ENCODE measurements around the gene KIFC1. TPM values are rescaled to one million over a fixed set of nuclear protein-coding genes. Genes with fewer than 3 reads are reported as not detected.
A peak's percentile ranks its signal among the peaks of the same experiment; 100 is the strongest.

Gene KIFC1
- total RNA-seq, 2 experiments from 2014 or later, result 1.2 to 1.6 TPM

GRCh38 chr6:33383427-33384185 lies 8.0 kb upstream of the KIFC1 start:
- no peaks in the 10 kb centered on the region for H3K27me3 ChIP-seq (ENCODE audit: control insufficient read depth in 1 of 2, insufficient read depth in 2 of 2, low read length in 2 of 2)
- Mint-ChIP-seq H3K4me3 (no peak overlapping the region), H3K9me3 (no peaks in the 10 kb centered on the region), H3K4me1 (ENCODE audit: low read depth) (no peaks in the 10 kb centered on the region), H3K27ac (no peak overlapping the region), H3K27me3 (no peaks in the 10 kb centered on the region), H3K36me3 (ENCODE audit: low read depth) (no peaks in the 10 kb centered on the region)
- H3K36me3 ChIP-seq (ENCODE audit: insufficient read depth, low read length), result no peaks in the 10 kb centered on the region
- H3K9me3 ChIP-seq (ENCODE audit: control insufficient read depth in 1 of 2, insufficient read depth in 1 of 2, low read length in 2 of 2), result no peaks in the 10 kb centered on the region
- no peak overlapping the region for H3K27ac ChIP-seq (ENCODE audit: low read depth in 1 of 2, low read length in 2 of 2)
- no peak for ATAC-seq (ENCODE audit: poor library complexity)
- no peak overlapping the region for H3K4me3 ChIP-seq (ENCODE audit: low read length)
- ChIA-PET POLR2A (no interaction called here), CTCF (interaction anchor here (0.7 kb wide), 1 partner anchor 56 kb away, joined by 4 read pairs; no protein-coding TSS in a partner anchor)
- H3K4me1 ChIP-seq (ENCODE audit: insufficient read depth, low read length), result no peaks in the 10 kb centered on the region
- intact Hi-C loops (cut with DNase I, micrococcal nuclease), result no loop called here
- no peak for DNase-seq
- no peak for TF ChIP-seq CTCF (IDR thresholded peaks at IDR 0.05)

GRCh38 chr6:33384581-33385020 lies 7.0 kb upstream of the KIFC1 start:
- no peak for ATAC-seq (ENCODE audit: poor library complexity)
- H3K27ac Mint-ChIP-seq, result no peak overlapping the region
- Histone ChIP-seq H3K27ac (ENCODE audit: low read depth in 1 of 2, low read length in 2 of 2) (no peak overlapping the region), H3K9me3 (ENCODE audit: control insufficient read depth in 1 of 2, insufficient read depth in 1 of 2, low read length in 2 of 2) (no peaks in the 10 kb centered on the region), H3K4me1 (ENCODE audit: insufficient read depth, low read length) (no peaks in the 10 kb centered on the region), H3K36me3 (ENCODE audit: insufficient read depth, low read length) (no peaks in the 10 kb centered on the region), H3K27me3 (ENCODE audit: control insufficient read depth in 1 of 2, insufficient read depth in 2 of 2, low read length in 2 of 2) (no peaks in the 10 kb centered on the region), H3K4me3 (ENCODE audit: low read length) (no peak overlapping the region)
- POLR2A ChIA-PET, result no interaction called here
- no peaks in the 10 kb centered on the region for H3K27me3 Mint-ChIP-seq
- CTCF ChIA-PET, result no interaction called here
- DNase-seq, result no peak
- H3K36me3 Mint-ChIP-seq (ENCODE audit: low read depth), result no peaks in the 10 kb centered on the region
- no peak overlapping the region for H3K4me3 Mint-ChIP-seq
- intact Hi-C loops (cut with DNase I, micrococcal nuclease), result no loop called here
- no peaks in the 10 kb centered on the region for H3K9me3 Mint-ChIP-seq
- H3K4me1 Mint-ChIP-seq (ENCODE audit: low read depth), result no peaks in the 10 kb centered on the region
- no peak for TF ChIP-seq CTCF (IDR thresholded peaks at IDR 0.05)

DNA sequence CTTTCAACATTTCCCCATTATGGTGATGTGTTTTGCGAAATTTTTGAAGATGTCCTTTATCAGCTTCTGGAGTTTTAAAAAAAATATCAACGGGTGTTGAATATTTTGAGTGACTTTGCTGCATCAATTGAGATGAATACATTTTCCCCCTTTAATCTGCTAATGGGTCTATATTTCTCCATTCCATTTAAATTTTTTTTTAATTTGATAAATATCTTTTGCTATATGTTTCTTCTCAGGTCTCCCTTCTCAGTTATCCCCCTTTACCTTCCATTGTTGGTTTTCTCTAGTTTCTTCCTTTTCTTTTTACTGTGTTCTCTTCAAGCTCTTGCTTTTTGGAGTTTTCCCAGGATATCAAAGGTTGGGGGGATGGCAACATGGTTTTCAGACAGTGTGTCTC lies 1.4 kb upstream of the KIFC1 start:
- H3K27ac Mint-ChIP-seq, result peak overlapping the region; percentile 91
- Histone ChIP-seq H3K27ac (ENCODE audit: low read depth in 1 of 2, low read length in 2 of 2) (peak overlapping the region; percentile 69 to 78), H3K4me3 (ENCODE audit: low read length) (no peak overlapping the region), H3K4me1 (ENCODE audit: insufficient read depth, low read length) (peaks cover 25% of the 10 kb centered on the region), H3K36me3 (ENCODE audit: insufficient read depth, low read length) (no peaks in the 10 kb centered on the region), H3K27me3 (ENCODE audit: control insufficient read depth in 1 of 2, insufficient read depth in 2 of 2, low read length in 2 of 2) (no peaks in the 10 kb centered on the region), H3K9me3 (ENCODE audit: control insufficient read depth in 1 of 2, insufficient read depth in 1 of 2, low read length in 2 of 2) (no peaks in the 10 kb centered on the region)
- CTCF ChIA-PET, result interaction anchor here (1.2 to 3.6 kb wide), 6 partner anchors 16 to 190 kb away, joined by 4 to 25 read pairs (median 7); partner anchors contain the start of genes BAK1, RPS18 and VPS52
- no peak for TF ChIP-seq CTCF (IDR thresholded peaks at IDR 0.05)
- intact Hi-C loops (cut with DNase I, micrococcal nuclease), result loop anchor here (2.0 to 5.0 kb wide), 5 partner anchors 48 to 188 kb away; partner anchors contain the start of genes HSD17B8 (in 1 of the 2), RXRB (in 1 of the 2), SLC39A7 (in 1 of the 2) and ZBTB9 (in 1 of the 2)
- no peaks in the 10 kb centered on the region for H3K9me3 Mint-ChIP-seq
- ATAC-seq (ENCODE audit: poor library complexity) (no peak), DNase-seq (no peak)
- no peaks in the 10 kb centered on the region for H3K27me3 Mint-ChIP-seq
- H3K4me1 Mint-ChIP-seq (ENCODE audit: low read depth), result peaks cover 23% of the 10 kb centered on the region
- POLR2A ChIA-PET, result interaction anchor here (1.3 to 2.0 kb wide), 7 partner anchors 28 to 101 kb away, joined by 3 to 27 read pairs (median 12); partner anchors contain the start of genes CUTA, PFDN6, WDR46 and ZBTB22
- no peak overlapping the region for H3K4me3 Mint-ChIP-seq
- H3K36me3 Mint-ChIP-seq (ENCODE audit: low read depth), result no peaks in the 10 kb centered on the region
